ENCODE results near the gene OCRL. TPM values are rescaled to one million over a fixed set of nuclear protein-coding genes. Genes with fewer than 3 reads are reported as not detected.

The OCRL gene
- total and polyA plus RNA-seq, 2 of the 13 experiments (the other 11 are each of a cell fraction or from before 2014, with no cell fraction given): 13.4 to 32.0 TPM

GRCh38 chrX:129525162-129525561 is 14.9 kb upstream of the OCRL start (continued):
- TF ChIP-seq, protein P1, sequence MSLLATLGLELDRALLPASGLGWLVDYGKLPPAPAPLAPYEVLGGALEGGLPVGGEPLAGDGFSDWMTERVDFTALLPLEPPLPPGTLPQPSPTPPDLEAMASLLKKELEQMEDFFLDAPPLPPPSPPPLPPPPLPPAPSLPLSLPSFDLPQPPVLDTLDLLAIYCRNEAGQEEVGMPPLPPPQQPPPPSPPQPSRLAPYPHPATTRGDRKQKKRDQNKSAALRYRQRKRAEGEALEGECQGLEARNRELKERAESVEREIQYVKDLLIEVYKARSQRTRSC (CRISPR knock-in tag; IDR thresholded peaks at IDR 0.05; ENCODE audit: low read depth): no peak
- TF ChIP-seq PTBP1 (IDR thresholded peaks at IDR 0.05; ENCODE audit: low read depth, low read length, poor library complexity, severe bottlenecking) (no peak), MEF2D (CRISPR knock-in tag; IDR thresholded peaks at IDR 0.05) (peak; percentile 71; the same call in 1 of the 2 replicates), ZNF672 (CRISPR knock-in tag; IDR thresholded peaks at IDR 0.05) (no peak), ZNF251 (CRISPR knock-in tag; IDR thresholded peaks at IDR 0.05) (no peak), ZNF274 (CRISPR knock-in tag; IDR thresholded peaks at IDR 0.05) (no peak), MAFK (conservative IDR thresholded peaks at IDR 0.05 in 1 of 2, IDR thresholded peaks at IDR 0.05 in 1 of 2; ENCODE audit: low read length in 2 of 2) (no peak), ZNF589 (CRISPR knock-in tag; conservative IDR thresholded peaks at IDR 0.05) (no peak), GZF1 (CRISPR knock-in tag; IDR thresholded peaks at IDR 0.05) (no peak), ZNF709 (CRISPR knock-in tag; IDR thresholded peaks at IDR 0.05) (no peak), TFE3 (CRISPR knock-in tag; IDR thresholded peaks at IDR 0.05) (peak; percentile 72), ZNF788 (CRISPR knock-in tag; IDR thresholded peaks at IDR 0.05; ENCODE audit: borderline replicate concordance) (peak; percentile 42; the same call in 1 of the 2 replicates), ZNF136 (CRISPR knock-in tag; IDR thresholded peaks at IDR 0.05; ENCODE audit: low read depth) (no peak), ARID4A (CRISPR knock-in tag; IDR thresholded peaks at IDR 0.05; ENCODE audit: borderline replicate concordance) (peak; percentile 50; the same call in 1 of the 2 replicates), NR2F1 (CRISPR knock-in tag; IDR thresholded peaks at IDR 0.05) (peak; percentile 89 to 95), MAFG (CRISPR knock-in tag; IDR thresholded peaks at IDR 0.05) (no peak), PCBP1 (IDR thresholded peaks at IDR 0.05; ENCODE audit: borderline replicate concordance, low read depth, low read length) (no peak), CBFB (CRISPR knock-in tag; IDR thresholded peaks at IDR 0.05) (peak; percentile 84), ZSCAN29 (CRISPR knock-in tag; conservative IDR thresholded peaks at IDR 0.05) (no peak), CENPT (CRISPR knock-in tag; IDR thresholded peaks at IDR 0.05; ENCODE audit: low read depth) (no peak), KLF13 (CRISPR knock-in tag; IDR thresholded peaks at IDR 0.05) (no peak), NFYC (CRISPR knock-in tag; IDR thresholded peaks at IDR 0.05) (no peak), ZNF761 (CRISPR knock-in tag; conservative IDR thresholded peaks at IDR 0.05) (no peak), ZNF350 (CRISPR knock-in tag; IDR thresholded peaks at IDR 0.05; ENCODE audit: borderline replicate concordance, low read depth) (no peak), ZNF44 (CRISPR knock-in tag; IDR thresholded peaks at IDR 0.05) (no peak)
- TF ChIP-seq, protein P2, sequence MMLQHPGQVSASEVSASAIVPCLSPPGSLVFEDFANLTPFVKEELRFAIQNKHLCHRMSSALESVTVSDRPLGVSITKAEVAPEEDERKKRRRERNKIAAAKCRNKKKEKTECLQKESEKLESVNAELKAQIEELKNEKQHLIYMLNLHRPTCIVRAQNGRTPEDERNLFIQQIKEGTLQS (CRISPR knock-in tag; IDR thresholded peaks at IDR 0.05): no peak

All from HepG2 (cell line).